ENCODE measurements around the gene ATOSB.

Gene ATOSB

GRCh38 chr9:35110327-35110761 is 5.3 kb downstream of the ATOSB start:
- Histone ChIP-seq H3K79me2 (ENCODE audit: control insufficient read depth, low read length) (no peaks in the 10 kb centered on the region), H3K9me3 (ENCODE audit: control insufficient read depth, insufficient read depth, low read length) (no peaks in the 10 kb centered on the region), H4K20me1 (ENCODE audit: control insufficient read depth, insufficient read depth, low read depth, low read length) (no peaks in the 10 kb centered on the region), H3K9me2 (replicated peaks; ENCODE audit: control insufficient read depth, low read length) (no peaks in the 10 kb centered on the region), H3K4me2 (ENCODE audit: low read length) (no peak overlapping the region), H3K27me3 (ENCODE audit: control insufficient read depth, low read length) (0 out of 2 replicates have a peak, but pooled peaks cover 3% of the 10 kb centered on the region), H3F3A (ENCODE audit: control insufficient read depth, insufficient read depth) (peaks cover 13% of the 10 kb centered on the region), H3K4me3 (ENCODE audit: low read length) (no peak overlapping the region), H3K27ac (ENCODE audit: low read depth, low read length) (no peak overlapping the region), H3K36me3 (ENCODE audit: control insufficient read depth, low read length) (no peaks in the 10 kb centered on the region), H3K4me1 (ENCODE audit: control insufficient read depth, low read length) (peaks cover 36% of the 10 kb centered on the region)
- TF ChIP-seq, protein P1, sequence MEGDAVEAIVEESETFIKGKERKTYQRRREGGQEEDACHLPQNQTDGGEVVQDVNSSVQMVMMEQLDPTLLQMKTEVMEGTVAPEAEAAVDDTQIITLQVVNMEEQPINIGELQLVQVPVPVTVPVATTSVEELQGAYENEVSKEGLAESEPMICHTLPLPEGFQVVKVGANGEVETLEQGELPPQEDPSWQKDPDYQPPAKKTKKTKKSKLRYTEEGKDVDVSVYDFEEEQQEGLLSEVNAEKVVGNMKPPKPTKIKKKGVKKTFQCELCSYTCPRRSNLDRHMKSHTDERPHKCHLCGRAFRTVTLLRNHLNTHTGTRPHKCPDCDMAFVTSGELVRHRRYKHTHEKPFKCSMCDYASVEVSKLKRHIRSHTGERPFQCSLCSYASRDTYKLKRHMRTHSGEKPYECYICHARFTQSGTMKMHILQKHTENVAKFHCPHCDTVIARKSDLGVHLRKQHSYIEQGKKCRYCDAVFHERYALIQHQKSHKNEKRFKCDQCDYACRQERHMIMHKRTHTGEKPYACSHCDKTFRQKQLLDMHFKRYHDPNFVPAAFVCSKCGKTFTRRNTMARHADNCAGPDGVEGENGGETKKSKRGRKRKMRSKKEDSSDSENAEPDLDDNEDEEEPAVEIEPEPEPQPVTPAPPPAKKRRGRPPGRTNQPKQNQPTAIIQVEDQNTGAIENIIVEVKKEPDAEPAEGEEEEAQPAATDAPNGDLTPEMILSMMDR (IDR thresholded peaks at IDR 0.05; ENCODE audit: low read depth, low read length, poor library complexity, severe bottlenecking): no peak
- no peak for TF ChIP-seq EZH2phosphoT487 (IDR thresholded peaks at IDR 0.05; ENCODE audit: borderline replicate concordance, low read length)

- H3K79me2 ChIP-seq (ENCODE audit: control insufficient read depth, low read length): no peaks in the 10 kb centered on the region
- no peaks in the 10 kb centered on the region for H3K9me2 ChIP-seq (replicated peaks; ENCODE audit: control insufficient read depth, low read length)
- 0 out of 2 replicates have a peak, but pooled peaks cover 3% of the 10 kb centered on the region for H3K27me3 ChIP-seq (ENCODE audit: control insufficient read depth, low read length)
- H4K20me1 ChIP-seq (ENCODE audit: control insufficient read depth, insufficient read depth, low read depth, low read length): no peaks in the 10 kb centered on the region
- H3K36me3 ChIP-seq (ENCODE audit: control insufficient read depth, low read length): no peaks in the 10 kb centered on the region
- H3K4me2 ChIP-seq (ENCODE audit: low read length): no peak overlapping the region
- no peak overlapping the region for H3K27ac ChIP-seq (ENCODE audit: low read depth, low read length)
- H3K4me1 ChIP-seq (ENCODE audit: control insufficient read depth, low read length): peaks cover 23% of the 10 kb centered on the region
- H3F3A ChIP-seq (ENCODE audit: control insufficient read depth, insufficient read depth): 0 out of 2 replicates have a peak, but pooled peaks cover 5% of the 10 kb centered on the region
- TF ChIP-seq, protein P1 (IDR thresholded peaks at IDR 0.05; ENCODE audit: low read depth, low read length, poor library complexity, severe bottlenecking): no peak
- no peak for TF ChIP-seq EZH2phosphoT487 (IDR thresholded peaks at IDR 0.05; ENCODE audit: borderline replicate concordance, low read length)
- no peak overlapping the region for H3K4me3 ChIP-seq (ENCODE audit: low read length)
- H3K9me3 ChIP-seq (ENCODE audit: control insufficient read depth, insufficient read depth, low read length): no peaks in the 10 kb centered on the region
Observed at GRCh38 chr9:35108946-35109575, 6.6 kb downstream of the ATOSB start.

DNA sequence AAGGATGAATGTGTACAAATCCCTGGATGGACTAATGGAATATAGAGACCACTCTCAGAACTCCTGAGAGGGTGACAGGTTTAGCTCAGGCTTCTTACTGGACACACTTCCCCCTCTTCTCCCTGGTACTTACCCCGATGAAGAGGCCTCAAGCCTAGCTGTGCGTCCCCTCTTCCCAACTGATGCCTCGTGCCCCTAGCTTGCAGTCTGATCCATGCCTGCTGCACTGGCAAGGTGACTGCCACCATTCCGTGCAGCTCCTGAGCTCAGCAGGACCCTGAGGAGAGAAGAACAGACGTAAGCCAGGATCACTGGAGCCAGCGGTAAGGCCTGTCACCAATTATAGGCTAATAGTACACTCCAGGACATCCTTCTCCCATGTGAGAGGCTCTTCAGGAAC is 7.2 kb downstream of the ATOSB start:
- Histone ChIP-seq H3K79me2 (ENCODE audit: control insufficient read depth, low read length) (no peaks in the 10 kb centered on the region), H3K27ac (ENCODE audit: low read depth, low read length) (no peak overlapping the region), H3K4me2 (ENCODE audit: low read length) (no peak overlapping the region), H3K9me2 (replicated peaks; ENCODE audit: control insufficient read depth, low read length) (no peaks in the 10 kb centered on the region), H3K9me3 (ENCODE audit: control insufficient read depth, insufficient read depth, low read length) (no peaks in the 10 kb centered on the region), H3K4me3 (ENCODE audit: low read length) (no peak overlapping the region), H3K36me3 (ENCODE audit: control insufficient read depth, low read length) (no peaks in the 10 kb centered on the region), H3K4me1 (ENCODE audit: control insufficient read depth, low read length) (peaks cover 21% of the 10 kb centered on the region), H4K20me1 (ENCODE audit: control insufficient read depth, insufficient read depth, low read depth, low read length) (no peaks in the 10 kb centered on the region), H3K27me3 (ENCODE audit: control insufficient read depth, low read length) (0 out of 2 replicates have a peak, but pooled peaks cover 3% of the 10 kb centered on the region), H3F3A (ENCODE audit: control insufficient read depth, insufficient read depth) (no peaks in the 10 kb centered on the region)
- TF ChIP-seq EZH2phosphoT487 (IDR thresholded peaks at IDR 0.05; ENCODE audit: borderline replicate concordance, low read length): no peak
- TF ChIP-seq, protein P1 (IDR thresholded peaks at IDR 0.05; ENCODE audit: low read depth, low read length, poor library complexity, severe bottlenecking): no peak
